ENCODE measurements around the gene SMIM17.

DNA sequence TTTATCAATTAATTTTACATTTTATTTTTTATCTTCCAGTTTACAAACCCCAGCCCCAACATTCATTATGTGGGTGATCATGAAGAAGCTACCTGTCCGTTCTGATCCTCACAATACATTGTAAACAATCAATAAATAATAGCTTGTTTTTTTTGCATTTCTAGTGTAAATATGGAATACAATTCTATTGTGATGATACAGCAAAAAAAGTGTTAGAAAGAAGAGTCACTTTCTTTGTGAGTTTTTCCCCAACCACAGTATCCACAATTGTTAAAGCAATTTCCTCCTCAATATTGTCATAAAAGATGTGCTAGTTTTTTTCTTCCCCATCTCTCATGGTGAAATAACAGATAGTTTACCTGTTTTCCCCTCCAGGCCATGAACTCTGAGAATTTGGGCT lies 58.9 kb downstream of the SMIM17 start:
- TF ChIP-seq CTCF (IDR thresholded peaks at IDR 0.05; ENCODE audit: low read depth, low read length, missing input control) = no peak
- TF ChIP-seq RXRA (IDR thresholded peaks at IDR 0.05) = no peak

Measured in liver (tissue), 3 donors.